H1 (cell line): ENCODE measurements around the gene CUEDC1. TPM values are rescaled to one million over a fixed set of nuclear protein-coding genes. Genes with fewer than 3 reads are reported as not detected.

ENCODE experiments used
- CBX5 ChIP-seq: fragments of 300-800, 300-1000 bp; sonication (generic); IDR thresholded peaks from 2 replicates; pipeline ENCODE4 v1.7.1; 2016; ENCODE audit warnings: antibody characterized with exemption, low read length, low read depth
- CBX8 ChIP-seq: fragments of 300-800, 300-1000 bp; sonication (generic); IDR thresholded peaks from 2 replicates; pipeline ENCODE4 v1.7.1; 2016; ENCODE audit warnings: low read depth, low read length, borderline replicate concordance
- CREB1 ChIP-seq: IDR thresholded peaks from 2 replicates; pipeline ENCODE4 v1.6.1; 2012; ENCODE audit warnings: inconsistent platforms
- E2F6 ChIP-seq: IDR thresholded peaks from 2 replicates; pipeline ENCODE4 v1.6.1; 2012; ENCODE audit warnings: inconsistent platforms
- EP300 ChIP-seq, 2 experiments: IDR thresholded peaks; 1 replicate in 1 of 2; 2 replicates in 1 of 2; pipeline ENCODE4 v1.6.1; 2011 to 2012; ENCODE audit warnings: low read depth in 2 of 2, low read length in 2 of 2, mild to moderate bottlenecking in 2 of 2, borderline replicate concordance in 1 of 2, inconsistent platforms in 1 of 2, moderate library complexity in 1 of 2
- JUN ChIP-seq: IDR thresholded peaks from 2 replicates; pipeline ENCODE4 v1.6.1; 2011; ENCODE audit warnings: low read depth, mild to moderate bottlenecking, improper control_type of control experiment, low read length
- KDM4A ChIP-seq: IDR thresholded peaks from one replicate; pipeline ENCODE4 v1.7.1; 2012; ENCODE audit warnings: low read depth, mild to moderate bottlenecking, moderate library complexity, low read length, inconsistent platforms; ENCODE audit not compliant: severe bottlenecking
- MAX ChIP-seq: IDR thresholded peaks from 2 replicates; pipeline ENCODE4 v1.6.1; 2012; ENCODE audit warnings: inconsistent platforms
- POLR2A ChIP-seq, 2 experiments: IDR thresholded peaks; 1 replicate in 1 of 2; 2 replicates in 1 of 2; pipeline ENCODE4 v1.6.1; 2011; ENCODE audit warnings: low read depth in 2 of 2, low read length in 2 of 2, mild to moderate bottlenecking in 2 of 2; ENCODE audit errors: control extremely low read depth in 1 of 2
- POU5F1 ChIP-seq: IDR thresholded peaks from 2 replicates; pipeline ENCODE4 v1.6.1; 2011; ENCODE audit warnings: low read depth, mild to moderate bottlenecking, low read length, moderate library complexity
- RBBP5 ChIP-seq: IDR thresholded peaks from 2 replicates; pipeline ENCODE4 v1.7.1; 2012; ENCODE audit warnings: low read depth, mild to moderate bottlenecking, inconsistent platforms, low read length, moderate library complexity, borderline replicate concordance
- RNF2 ChIP-seq: fragments of 200-900, 300-1000 bp; sonication (generic); IDR thresholded peaks from 2 replicates; pipeline ENCODE4 v1.7.1; 2016; ENCODE audit warnings: borderline replicate concordance, low read depth, mild to moderate bottlenecking, antibody characterized with exemption, low read length; ENCODE audit not compliant: poor library complexity, severe bottlenecking; ENCODE audit errors: missing control alignments
- SIX5 ChIP-seq: IDR thresholded peaks from 2 replicates; pipeline ENCODE4 v1.6.1; 2011; ENCODE audit warnings: mild to moderate bottlenecking, low read depth, low read length
- SP2 ChIP-seq: IDR thresholded peaks from 2 replicates; pipeline ENCODE4 v1.6.1; 2012; ENCODE audit warnings: mild to moderate bottlenecking, low read length, inconsistent platforms
- SRF ChIP-seq: IDR thresholded peaks from 2 replicates; pipeline ENCODE4 v1.6.1; 2011; ENCODE audit warnings: mild to moderate bottlenecking, low read depth, low read length, moderate library complexity
- TAF1 ChIP-seq: IDR thresholded peaks from 2 replicates; pipeline ENCODE4 v1.6.1; 2011; ENCODE audit warnings: mild to moderate bottlenecking, low read depth, low read length
- TAF7 ChIP-seq: optimal IDR thresholded peaks from 2 replicates; pipeline ENCODE3; 2011; ENCODE audit warnings: low read depth, mild to moderate bottlenecking, inconsistent platforms, low read length, moderate library complexity, borderline replicate concordance
- USF2 ChIP-seq: IDR thresholded peaks from 2 replicates; pipeline ENCODE4 v1.6.1; 2011; ENCODE audit warnings: low read length, improper control_type of control experiment
- polyA plus RNA-seq, 7 experiments: library from polyadenylated mRNA; depleted of rRNA in 3 of 7; stranded (reverse) in 5 of 7; unstranded in 2 of 7; fragments of >200 nt in 5 of 7; fragments of 200-250 nt in 2 of 7; gene quantifications; 1 replicate in 5 of 7; 2 replicates in 1 of 7; 4 replicates in 1 of 7; pipeline versions ENCODE4 v1.2.1 to v1.2.3, GENCODE V29; 2011 to 2013; ENCODE audit warnings: missing spikeins in 2 of 7, mixed read lengths in 2 of 7
- total RNA-seq: library from RNA; stranded (reverse); fragmentation: NEBNext Ultra II Directional; extraction: Animal tissue kit (Norgen Biotek cat#: 25700); gene quantifications from 2 replicates; pipeline ENCODE4 v1.2.1, GENCODE V29; 2021
- TF ChIP-seq, protein P1 (sequence below), 3 experiments: IDR thresholded peaks; 1 replicate in 2 of 3; 2 replicates in 1 of 3; pipeline versions ENCODE4 v1.5.1 to v1.6.1; 2011; ENCODE audit warnings: low read length in 3 of 3, mild to moderate bottlenecking in 3 of 3, inconsistent platforms in 2 of 3, low read depth in 1 of 3, moderate library complexity in 1 of 3; ENCODE audit not compliant: insufficient read depth in 1 of 3; ENCODE audit errors: control extremely low read depth in 1 of 3

The CUEDC1 gene
- total and polyA plus RNA-seq, 2 of the 8 experiments (the other 6 are each of a cell fraction or from before 2014, with no cell fraction given): 4.0 to 10.7 TPM

DNA sequence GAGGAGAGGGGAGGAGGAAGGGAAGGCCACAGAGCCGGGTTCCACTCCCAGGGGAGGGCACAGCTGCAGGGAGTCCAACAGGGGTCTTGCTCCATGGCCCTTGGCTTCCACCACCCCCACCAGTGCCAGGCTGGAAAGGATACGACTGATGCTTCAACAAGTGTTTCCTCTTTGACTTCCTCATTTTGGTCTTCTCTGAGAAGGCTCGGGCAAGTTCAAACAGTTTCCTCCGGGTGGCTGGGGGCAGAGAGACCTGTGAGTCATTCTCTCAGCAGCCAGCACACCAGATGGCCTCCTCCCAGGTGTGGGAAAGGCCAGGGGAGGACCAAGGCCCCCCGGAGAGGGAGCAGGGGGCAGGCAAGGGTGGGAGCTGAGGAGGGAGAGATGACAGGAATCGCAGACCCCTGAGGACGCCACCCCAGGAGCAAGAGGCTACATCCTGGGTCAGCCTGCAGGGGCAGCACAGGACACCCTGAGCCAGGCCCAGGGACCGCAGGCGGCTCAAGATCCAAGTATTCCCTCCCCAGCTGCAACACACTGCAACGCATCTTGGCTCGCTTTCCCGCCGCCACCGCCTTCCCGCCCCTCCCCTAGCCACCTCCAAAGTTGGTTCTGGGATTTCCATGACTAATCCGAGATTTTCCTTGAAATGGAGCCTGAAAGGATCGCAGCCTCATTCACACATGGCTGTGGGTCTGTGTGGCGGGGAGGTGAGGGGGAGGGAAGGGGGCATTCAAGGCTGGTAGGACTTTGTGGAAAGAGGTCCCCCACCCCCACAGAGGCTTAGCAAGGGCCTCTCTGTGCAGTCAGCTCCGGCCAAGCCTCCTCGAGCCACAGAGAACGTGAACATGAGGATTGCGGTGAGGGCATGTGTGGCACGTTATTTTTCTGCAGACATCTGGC, 87.0 kb downstream of the CUEDC1 start (continued):
- TF ChIP-seq E2F6 (peak; percentile 67; the same call in 1 of the 2 replicates), RBBP5 (no peak), KDM4A (no peak), MAX (peak; percentile 43; the same call in 1 of the 2 replicates), TAF7 (no peak), EP300 (IDR thresholded peaks at IDR 0.05; ENCODE audit: borderline replicate concordance in 1 of 2, low read depth in 2 of 2, low read length in 2 of 2) (no peak), CBX8 (no peak), POU5F1 (no peak), SRF (no peak), TAF1 (no peak), POLR2A (IDR thresholded peaks at IDR 0.05; ENCODE audit: control extremely low read depth in 1 of 2, low read depth in 2 of 2, low read length in 2 of 2) (no peak), RNF2 (no peak), CREB1 (no peak), CBX5 (no peak), SP2 (no peak), JUN (no peak), USF2 (no peak), SIX5 (no peak)
- TF ChIP-seq, protein P1, sequence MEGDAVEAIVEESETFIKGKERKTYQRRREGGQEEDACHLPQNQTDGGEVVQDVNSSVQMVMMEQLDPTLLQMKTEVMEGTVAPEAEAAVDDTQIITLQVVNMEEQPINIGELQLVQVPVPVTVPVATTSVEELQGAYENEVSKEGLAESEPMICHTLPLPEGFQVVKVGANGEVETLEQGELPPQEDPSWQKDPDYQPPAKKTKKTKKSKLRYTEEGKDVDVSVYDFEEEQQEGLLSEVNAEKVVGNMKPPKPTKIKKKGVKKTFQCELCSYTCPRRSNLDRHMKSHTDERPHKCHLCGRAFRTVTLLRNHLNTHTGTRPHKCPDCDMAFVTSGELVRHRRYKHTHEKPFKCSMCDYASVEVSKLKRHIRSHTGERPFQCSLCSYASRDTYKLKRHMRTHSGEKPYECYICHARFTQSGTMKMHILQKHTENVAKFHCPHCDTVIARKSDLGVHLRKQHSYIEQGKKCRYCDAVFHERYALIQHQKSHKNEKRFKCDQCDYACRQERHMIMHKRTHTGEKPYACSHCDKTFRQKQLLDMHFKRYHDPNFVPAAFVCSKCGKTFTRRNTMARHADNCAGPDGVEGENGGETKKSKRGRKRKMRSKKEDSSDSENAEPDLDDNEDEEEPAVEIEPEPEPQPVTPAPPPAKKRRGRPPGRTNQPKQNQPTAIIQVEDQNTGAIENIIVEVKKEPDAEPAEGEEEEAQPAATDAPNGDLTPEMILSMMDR (IDR thresholded peaks at IDR 0.05; ENCODE audit: control extremely low read depth in 1 of 3, insufficient read depth in 1 of 3, low read depth in 1 of 3, low read length in 3 of 3): peak; percentile 65 to 79 (median 73)
- TF ChIP-seq, all 59 proteins: peak for 5
